Caco-2 (cell line): ENCODE measurements around the gene MADD. TPM values are rescaled to one million over a fixed set of nuclear protein-coding genes. Genes with fewer than 3 reads are reported as not detected.
A peak's percentile ranks its signal among the peaks of the same experiment; 100 is the strongest.

Experiments used
- BruUV-seq: library from RNA; stranded (reverse); fragments of 400-500 nt; replicated peaks from 2 replicates; lab custom pipeline; 2021; lab: Mats Ljungman, UMichigan
- CTCF ChIA-PET: fragments of 300-600 bp; sonication (Branson Sonifier 250); formaldehyde crosslinking; loops from one replicate; lab custom pipeline; 2022; ENCODE audit warnings: antibody characterized with exemption; lab: Charles Lee
- POLR2A ChIA-PET: fragments of 300-600 bp; sonication (Branson Sonifier 250); formaldehyde crosslinking; loops from one replicate; lab custom pipeline; 2022; ENCODE audit warnings: antibody characterized with exemption; lab: Charles Lee
- DNase-seq, 2 experiments: peaks; one replicate each; pipeline versions ENCODE4 v3.0.0 to v3.0.0-alpha.2; 2020 to 2022
- H3K27me3 ChIP-seq: replicated peaks from 2 replicates; pipeline ENCODE4 v1.6.0; 2011; ENCODE audit warnings: low read length; ENCODE audit not compliant: control insufficient read depth, insufficient read depth
- H3K36me3 ChIP-seq: 2 replicates; pipeline ENCODE4 v1.5.1; 2011; ENCODE audit warnings: low read length; ENCODE audit not compliant: control insufficient read depth, insufficient read depth
- H3K4me1 ChIP-seq: fragments of 250-450 bp; sonication (Bioruptor Pico); 2 replicates; pipeline ENCODE4 v1.5.1; 2020; ENCODE audit warnings: mild to moderate bottlenecking
- H3K4me3 ChIP-seq: 2 replicates; pipeline ENCODE4 v1.5.1; 2011; ENCODE audit warnings: low read depth, mild to moderate bottlenecking, control low read depth, low read length
- H3K9me3 ChIP-seq: fragments of 250-450 bp; sonication (Bioruptor Pico); 2 replicates; pipeline ENCODE4 v1.5.1; 2020; ENCODE audit warnings: mild to moderate bottlenecking, moderate library complexity
- H3K27ac Mint-ChIP-seq: one replicate; pipeline ENCODE4 v1.8.0; 2022; ENCODE audit warnings: mixed read lengths; ENCODE audit not compliant: unreplicated experiment
- H3K27me3 Mint-ChIP-seq: one replicate; pipeline ENCODE4 v1.8.0; 2022; ENCODE audit warnings: mixed read lengths; ENCODE audit not compliant: insufficient read depth, unreplicated experiment
- H3K36me3 Mint-ChIP-seq: one replicate; pipeline ENCODE4 v1.8.0; 2022; ENCODE audit warnings: mild to moderate bottlenecking, mixed read lengths; ENCODE audit not compliant: insufficient read depth, unreplicated experiment
- H3K4me1 Mint-ChIP-seq: one replicate; pipeline ENCODE4 v1.8.0; 2022; ENCODE audit warnings: low read depth, mixed read lengths; ENCODE audit not compliant: unreplicated experiment
- H3K4me3 Mint-ChIP-seq: one replicate; pipeline ENCODE4 v1.8.0; 2022; ENCODE audit warnings: mild to moderate bottlenecking, moderate library complexity, mixed read lengths; ENCODE audit not compliant: unreplicated experiment
- H3K9me3 Mint-ChIP-seq: one replicate; pipeline ENCODE4 v1.8.0; 2022; ENCODE audit warnings: mixed read lengths; ENCODE audit not compliant: unreplicated experiment
- CTCF ChIP-seq, 2 experiments: fragments of 200-600 bp in 1 of 2; IDR thresholded peaks; 1 replicate in 1 of 2; 2 replicates in 1 of 2; pipeline versions ENCODE4 v1.5.1 to v1.8.0; 2011 to 2022; ENCODE audit warnings: antibody characterized with exemption in 1 of 2, control low read depth in 1 of 2, inconsistent platforms in 1 of 2, low read depth in 1 of 2, low read length in 1 of 2, mild to moderate bottlenecking in 1 of 2, moderate library complexity in 1 of 2; ENCODE audit not compliant: insufficient read depth in 1 of 2, severe bottlenecking in 1 of 2, unreplicated experiment in 1 of 2
- intact Hi-C: fragments of 100-400 bp; cut with micrococcal nuclease; formaldehyde crosslinking; loops from one replicate; pipeline ENCODE4 v1.10.0; 2022; ENCODE audit not compliant: unreplicated experiment
- total RNA-seq: library from RNA; stranded (reverse); gene quantifications from 2 replicates; pipeline ENCODE4 v1.2.3, GENCODE V29; 2022

The MADD gene
- total RNA-seq, 1 experiment from 2014 or later = 63.8 TPM

- intact Hi-C loops = no loop called here
- ChIA-PET CTCF (interaction anchor here (0.8 to 1.9 kb wide), 2 partner anchors 12 kb away, joined by 3 to 9 read pairs; partner anchors contain the start of gene ACP2), POLR2A (interaction anchor here (1.1 to 1.6 kb wide), 2 partner anchors 22 to 49 kb away, joined by 6 to 7 read pairs; no protein-coding TSS in a partner anchor)
- Mint-ChIP-seq H3K27ac (no peak overlapping the region), H3K9me3 (no peaks in the 10 kb centered on the region), H3K4me3 (no peak overlapping the region), H3K27me3 (no peaks in the 10 kb centered on the region), H3K36me3 (peaks cover 35% of the 10 kb centered on the region), H3K4me1 (peaks cover 12% of the 10 kb centered on the region)
- BruUV-seq = no TSS peak
- peaks cover 19% of the 10 kb centered on the region for H3K4me1 ChIP-seq
- H3K27me3 ChIP-seq = no peaks in the 10 kb centered on the region
- no peak overlapping the region for H3K4me3 ChIP-seq
- no peaks in the 10 kb centered on the region for H3K9me3 ChIP-seq
- H3K36me3 ChIP-seq = peaks cover 1% of the 10 kb centered on the region; the same call in 1 of the 2 replicates
- TF ChIP-seq CTCF (IDR thresholded peaks at IDR 0.05; ENCODE audit: insufficient read depth in 1 of 2, low read depth in 1 of 2, low read length in 1 of 2, severe bottlenecking in 1 of 2, unreplicated experiment in 1 of 2) = no peak
- DNase-seq = no peak
These were observed 33.5 kb upstream of the MADD start for GRCh38 chr11:47236482-47236881.

GRCh38 chr11:47239852-47240251, 30.1 kb upstream of the MADD start:
- Histone ChIP-seq H3K27me3 (no peaks in the 10 kb centered on the region), H3K4me1 (peaks cover under 1% of the 10 kb centered on the region; the same call in 1 of the 2 replicates), H3K36me3 (peaks cover 4% of the 10 kb centered on the region; the same call in 1 of the 2 replicates), H3K9me3 (no peaks in the 10 kb centered on the region), H3K4me3 (no peak overlapping the region)
- Mint-ChIP-seq H3K27ac (peak overlapping the region; percentile 45), H3K9me3 (no peaks in the 10 kb centered on the region), H3K27me3 (no peaks in the 10 kb centered on the region), H3K4me3 (no peak overlapping the region), H3K36me3 (peaks cover 62% of the 10 kb centered on the region), H3K4me1 (peaks cover under 1% of the 10 kb centered on the region)
- DNase-seq = no peak
- no peak for TF ChIP-seq CTCF (IDR thresholded peaks at IDR 0.05; ENCODE audit: insufficient read depth in 1 of 2, low read depth in 1 of 2, low read length in 1 of 2, severe bottlenecking in 1 of 2, unreplicated experiment in 1 of 2)
- CTCF ChIA-PET = no interaction called here
- POLR2A ChIA-PET = interaction anchor here (0.5 kb wide), 2 partner anchors 10 to 25 kb away, joined by 4 read pairs; partner anchors contain the start of gene DDB2
- no TSS peak for BruUV-seq
- intact Hi-C loops = no loop called here

DNA sequence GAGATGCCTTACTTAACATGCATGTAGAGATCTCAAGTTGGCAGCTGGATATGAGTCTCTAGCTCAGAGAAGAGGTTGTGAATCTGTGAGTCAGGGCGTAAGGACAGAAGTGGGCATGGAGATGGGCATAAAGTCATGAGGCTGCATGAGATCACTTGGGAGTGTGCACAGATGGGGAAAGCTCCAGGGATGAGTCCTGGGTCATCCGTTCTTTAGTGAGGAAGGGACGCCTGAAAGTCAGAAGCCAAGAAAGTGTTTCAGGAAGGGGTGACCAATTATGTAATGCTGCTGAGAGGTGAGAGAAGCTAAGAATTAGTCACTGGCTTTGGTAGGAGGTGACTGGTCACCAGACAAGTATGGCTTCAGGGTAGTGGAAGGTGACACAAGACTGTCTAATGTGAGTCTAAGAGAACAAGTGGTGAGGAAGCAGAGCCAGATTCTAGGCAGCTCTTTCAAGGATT, 28.1 kb upstream of the MADD start:
- no peaks in the 10 kb centered on the region for H3K9me3 ChIP-seq
- no TSS peak for BruUV-seq
- intact Hi-C loops = no loop called here
- Mint-ChIP-seq H3K4me3 (no peak overlapping the region), H3K4me1 (no peaks in the 10 kb centered on the region), H3K27ac (peak overlapping the region; percentile 2), H3K9me3 (no peaks in the 10 kb centered on the region), H3K36me3 (peaks cover 55% of the 10 kb centered on the region), H3K27me3 (no peaks in the 10 kb centered on the region)
- no peaks in the 10 kb centered on the region for H3K27me3 ChIP-seq
- CTCF ChIA-PET = interaction anchor here (0.5 kb wide), 1 partner anchor 212 kb away, joined by 5 read pairs; no protein-coding TSS in a partner anchor
- TF ChIP-seq CTCF (IDR thresholded peaks at IDR 0.05; ENCODE audit: insufficient read depth in 1 of 2, low read depth in 1 of 2, low read length in 1 of 2, severe bottlenecking in 1 of 2, unreplicated experiment in 1 of 2) = no peak
- POLR2A ChIA-PET = interaction anchor here (0.6 to 1.3 kb wide), 2 partner anchors 9 to 500 kb away, joined by 3 to 4 read pairs; no protein-coding TSS in a partner anchor
- no peak overlapping the region for H3K4me3 ChIP-seq
- no peak for DNase-seq
- 0 out of 2 replicates have a peak, but pooled peaks cover 5% of the 10 kb centered on the region for H3K36me3 ChIP-seq
- H3K4me1 ChIP-seq = no peaks in the 10 kb centered on the region
